Adrenal gland (tissue), 12 donors: ENCODE measurements around the gene CEACAM18. TPM values are rescaled to one million over a fixed set of nuclear protein-coding genes. Genes with fewer than 3 reads are reported as not detected.

Experiments
- DNase-seq, 7 donors: peaks; one replicate each; pipeline ENCODE4 v3.0.0-alpha.2; 2019 to 2020
- H3K27ac ChIP-seq, 5 donors: fragments of 200-600 bp; sonication (generic) in 4 of 5; 1 replicate in 3 of 5; 2 replicates in 2 of 5; pipeline versions ENCODE4 v1.5.1 to v1.8.0; 2016 to 2020; ENCODE audit warnings: mild to moderate bottlenecking in 1 of 5
- H3K27me3 ChIP-seq: fragments of 200-600 bp; 2 replicates; pipeline ENCODE4 v1.8.0; 2021
- H3K36me3 ChIP-seq, 2 donors: fragments of 200-600 bp; replicated peaks in 1 of 2; 1 replicate in 1 of 2; 2 replicates in 1 of 2; pipeline versions ENCODE4 v1.5.1 to v1.8.0; 2018 to 2022
- H3K4me1 ChIP-seq, 2 donors: fragments of 200-600 bp; replicated peaks in 1 of 2; 1 replicate in 1 of 2; 2 replicates in 1 of 2; pipeline versions ENCODE4 v1.5.1 to v1.8.0; 2018 to 2021
- H3K4me3 ChIP-seq, 4 donors: fragments of 200-600 bp; sonication (generic) in 3 of 4; one replicate each; pipeline ENCODE4 v1.5.1; 2016 to 2018
- H3K9me3 ChIP-seq, 3 donors: fragments of 200-600 bp; sonication (generic) in 1 of 3; replicated peaks in 1 of 3; 1 replicate in 2 of 3; 2 replicates in 1 of 3; pipeline versions ENCODE4 v1.5.1 to v1.8.0; 2016 to 2021
- POLR2A ChIP-seq, 2 donors: fragments of 450-650 bp; IDR thresholded peaks; one replicate each; pipeline ENCODE4 v1.6.1; 2017; ENCODE audit warnings: antibody characterized with exemption in 2 of 2, mild to moderate bottlenecking in 2 of 2, moderate library complexity in 1 of 2
- WGBS, 4 donors: extraction: QIAGEN DNeasy Blood & Tissue Kit in 2 of 4; methylation state at CpG; one replicate each; pipeline versions ENCODE4 v1.1.5 to v1.1.7; 2013 to 2017; 5-methylcytosine and 5-hydroxymethylcytosine counted together
- intact Hi-C, 2 donors: fragments of 100-400 bp; cut with DNase I; formaldehyde crosslinking; loops; one replicate each; pipeline versions ENCODE4 v1.14.1 to v1.15.0; 2022 to 2023
- polyA plus RNA-seq, 3 donors: library from polyadenylated mRNA; stranded (reverse); fragments of 200-250 nt in 2 of 3; fragments of 350-450 nt in 1 of 3; fragmentation: Illumina TruSeq in 1 of 3; extraction: RNeasy Lipid Tissue Mini Kit (QIAGEN cat#74804) in 1 of 3; gene quantifications; one replicate each; pipeline ENCODE4 v1.2.3, GENCODE V29; 2013 to 2014
- total RNA-seq, 9 donors: library from RNA; depleted of rRNA in 4 of 9; stranded (reverse); fragments of >200 nt in 4 of 9; fragments of 120-200 nt in 1 of 9; fragmentation: NEBNext Ultra II Directional in 1 of 9; extraction: Animal tissue kit (Norgen Biotek cat#: 25700) in 1 of 9; gene quantifications; one replicate each; pipeline versions ENCODE4 v1.1.0 to v1.2.4, GENCODE V29; 2013 to 2023
- TF ChIP-seq, protein P1 (sequence below), 6 experiments: fragments of 450-650 bp in 4 of 6; fragments of 200-600 bp in 2 of 6; sonication (generic) in 1 of 6; IDR thresholded peaks; 1 replicate in 5 of 6; 2 replicates in 1 of 6; pipeline versions ENCODE4 v1.5.1 to v1.8.0; 2016 to 2021; ENCODE audit warnings: antibody characterized with exemption in 6 of 6, mild to moderate bottlenecking in 2 of 6, moderate library complexity in 1 of 6
- donor health status: healthy with polysubstance abuse.
- donor health status: Bipolar disorder and iron deficiency.
- donor health status: DM: yes; HTN: yes; CAD: no.
- donor health status: DM: no; HTN: no; CAD: no.
- donor health status: DM: no; HTN: no; CAD: no.
- donor health status: DM: yes; HTN: yes; CAD: no.

CEACAM18 gene
- total and polyA plus RNA-seq, 12 donors: not detected

DNA sequence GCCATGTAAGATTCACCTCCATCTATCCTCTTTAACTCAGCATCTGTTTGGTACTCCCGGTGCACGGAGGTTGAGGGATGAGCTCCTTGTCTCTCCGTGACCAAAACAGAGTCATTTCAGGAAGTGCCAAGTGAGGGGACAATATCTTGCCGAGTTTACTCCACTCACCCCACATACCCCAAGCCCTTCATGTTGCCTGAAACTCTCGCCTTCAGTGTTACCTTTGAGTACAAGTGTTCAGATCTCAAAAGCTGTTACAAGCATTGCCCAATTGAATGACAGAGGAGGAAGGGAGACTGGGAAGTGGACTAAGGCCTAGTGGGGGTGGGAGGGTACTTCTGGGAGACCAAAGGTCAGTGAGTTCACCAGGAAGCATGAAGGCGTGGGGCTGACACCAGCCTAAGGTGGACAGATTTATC lies 29.3 kb downstream of the CEACAM18 start:
- 52 to 62% (median 54%) methylated on average over 6 of the region's 6 CpGs for WGBS, 4 donors
- TF ChIP-seq POLR2A (IDR thresholded peaks at IDR 0.05): no peak
- TF ChIP-seq, protein P1, sequence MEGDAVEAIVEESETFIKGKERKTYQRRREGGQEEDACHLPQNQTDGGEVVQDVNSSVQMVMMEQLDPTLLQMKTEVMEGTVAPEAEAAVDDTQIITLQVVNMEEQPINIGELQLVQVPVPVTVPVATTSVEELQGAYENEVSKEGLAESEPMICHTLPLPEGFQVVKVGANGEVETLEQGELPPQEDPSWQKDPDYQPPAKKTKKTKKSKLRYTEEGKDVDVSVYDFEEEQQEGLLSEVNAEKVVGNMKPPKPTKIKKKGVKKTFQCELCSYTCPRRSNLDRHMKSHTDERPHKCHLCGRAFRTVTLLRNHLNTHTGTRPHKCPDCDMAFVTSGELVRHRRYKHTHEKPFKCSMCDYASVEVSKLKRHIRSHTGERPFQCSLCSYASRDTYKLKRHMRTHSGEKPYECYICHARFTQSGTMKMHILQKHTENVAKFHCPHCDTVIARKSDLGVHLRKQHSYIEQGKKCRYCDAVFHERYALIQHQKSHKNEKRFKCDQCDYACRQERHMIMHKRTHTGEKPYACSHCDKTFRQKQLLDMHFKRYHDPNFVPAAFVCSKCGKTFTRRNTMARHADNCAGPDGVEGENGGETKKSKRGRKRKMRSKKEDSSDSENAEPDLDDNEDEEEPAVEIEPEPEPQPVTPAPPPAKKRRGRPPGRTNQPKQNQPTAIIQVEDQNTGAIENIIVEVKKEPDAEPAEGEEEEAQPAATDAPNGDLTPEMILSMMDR (IDR thresholded peaks at IDR 0.05): no peak
- intact Hi-C loops: no loop called here

DNA sequence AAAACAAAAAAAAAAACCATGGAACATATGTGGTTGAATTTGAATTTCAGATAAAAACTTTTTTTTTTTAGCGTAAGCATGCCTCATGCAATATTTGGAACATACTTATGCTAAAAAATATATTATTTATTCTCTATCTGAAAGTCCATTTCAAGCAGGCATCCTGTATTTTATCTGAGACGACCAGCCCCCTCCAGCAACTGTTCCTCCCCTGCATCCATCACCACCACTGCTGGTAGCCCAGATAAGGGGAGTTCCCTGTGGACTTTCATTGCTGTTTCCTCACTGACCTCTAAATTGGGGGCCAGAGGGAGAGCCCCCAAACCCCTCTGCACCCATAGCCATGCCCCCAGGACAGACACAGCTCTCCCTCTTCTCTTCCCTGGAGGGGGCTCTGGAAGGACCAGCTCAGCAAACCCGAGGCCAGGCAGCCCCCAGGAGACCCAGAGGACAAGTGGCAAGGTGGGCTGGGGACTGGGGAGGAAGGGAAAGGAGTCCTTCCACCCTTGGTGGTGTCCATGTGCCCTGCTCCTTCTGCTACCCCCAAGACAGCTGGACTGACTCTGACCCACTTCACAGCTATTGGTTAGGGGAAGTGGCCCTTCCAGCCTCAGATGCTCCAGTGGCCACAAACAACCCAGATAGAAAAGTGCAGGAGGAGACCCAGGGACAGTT lies 29.9 kb downstream of the CEACAM18 start:
- no peak overlapping the region for H3K4me3 ChIP-seq
- H3K9me3 ChIP-seq: no peaks in the 10 kb centered on the region
- H3K27me3 ChIP-seq: no peaks in the 10 kb centered on the region
- TF ChIP-seq POLR2A (IDR thresholded peaks at IDR 0.05): no peak
- TF ChIP-seq, protein P1 (IDR thresholded peaks at IDR 0.05): no peak
- no peak overlapping the region for H3K27ac ChIP-seq
- intact Hi-C loops: no loop called here
- no peaks in the 10 kb centered on the region for H3K4me1 ChIP-seq
- H3K36me3 ChIP-seq: no peaks in the 10 kb centered on the region
- DNase-seq: no peak
- WGBS, 4 donors: 41 to 75% (median 46%) methylated on average over 2 to 3 of the region's 3 CpGs

More for the DNA sequence above, 29.3 kb downstream of the CEACAM18 start:
- DNase-seq: no peak
- H3K27ac ChIP-seq: no peak overlapping the region
- H3K36me3 ChIP-seq: no peaks in the 10 kb centered on the region
- no peaks in the 10 kb centered on the region for H3K4me1 ChIP-seq
- no peaks in the 10 kb centered on the region for H3K9me3 ChIP-seq
- no peaks in the 10 kb centered on the region for H3K27me3 ChIP-seq
- H3K4me3 ChIP-seq: no peak overlapping the region

DNA sequence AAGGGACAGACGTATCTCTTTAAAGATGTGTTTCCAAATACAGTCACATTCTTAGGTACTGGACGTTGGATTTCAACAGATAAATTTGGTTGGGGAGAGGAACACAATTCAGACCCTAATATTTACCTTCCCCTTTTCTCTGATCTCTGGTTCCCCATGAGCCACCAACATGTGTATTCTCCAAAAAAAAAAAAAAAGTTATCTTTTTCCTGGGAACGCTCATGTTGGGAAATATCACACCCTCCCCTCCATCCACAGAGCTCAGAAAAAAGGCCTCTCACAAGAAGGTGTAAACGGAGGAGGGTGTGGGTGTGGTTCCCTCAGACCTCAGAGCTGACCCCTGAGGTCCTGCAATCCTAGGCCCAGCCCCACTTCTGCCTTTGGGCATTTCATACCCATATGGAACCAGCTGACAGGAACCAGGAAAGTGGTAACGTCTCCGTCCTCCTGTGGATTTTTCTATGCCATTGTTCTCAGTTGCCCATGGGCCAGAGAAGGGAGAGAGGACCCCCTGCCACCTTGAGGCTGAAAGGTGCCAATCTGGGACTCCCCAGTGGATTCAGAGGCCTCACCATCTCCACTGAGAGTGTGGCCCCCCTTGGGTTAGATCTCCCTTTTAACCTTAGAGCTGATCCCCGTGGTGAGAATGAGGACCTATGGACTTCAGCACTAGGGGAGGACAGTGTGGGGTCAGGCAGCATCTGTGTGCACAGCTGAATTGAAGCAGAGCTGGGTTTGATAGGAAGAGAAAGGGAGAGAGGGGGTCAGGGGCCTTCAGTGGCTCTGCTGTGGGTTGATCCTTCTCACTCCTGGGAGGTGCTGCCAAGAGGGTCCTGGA lies 31.7 kb downstream of the CEACAM18 start:
- Histone ChIP-seq H3K4me1 (no peaks in the 10 kb centered on the region), H3K4me3 (no peak overlapping the region), H3K36me3 (no peaks in the 10 kb centered on the region), H3K27ac (no peak overlapping the region), H3K9me3 (no peaks in the 10 kb centered on the region), H3K27me3 (no peaks in the 10 kb centered on the region)
- TF ChIP-seq POLR2A (IDR thresholded peaks at IDR 0.05): no peak
- TF ChIP-seq, protein P1 (IDR thresholded peaks at IDR 0.05): no peak
- no peak for DNase-seq
- 31 to 44% (median 40%) methylated on average over 5 to 7 of the region's 7 CpGs for WGBS, 4 donors
- intact Hi-C loops: no loop called here

DNA sequence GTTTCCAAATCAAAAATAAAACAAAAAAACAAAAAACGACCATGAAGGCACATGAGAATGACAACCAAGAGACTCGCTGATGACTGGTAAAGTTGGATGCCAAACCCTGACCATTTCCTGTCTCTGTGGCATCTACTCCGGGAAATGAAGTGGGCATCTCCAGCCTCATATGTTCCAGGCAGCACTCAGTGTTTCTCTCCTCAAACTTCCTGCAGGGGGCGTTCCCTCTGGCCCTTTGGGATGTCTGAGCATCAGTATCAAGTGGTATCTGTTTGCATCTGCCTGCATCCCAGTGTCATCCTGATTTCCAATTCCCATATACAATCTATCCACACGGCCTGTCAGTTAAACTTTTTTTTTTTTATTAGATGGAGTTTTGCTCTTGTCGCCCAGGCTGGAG lies 33.0 kb downstream of the CEACAM18 start:
- DNase-seq: no peak
- Histone ChIP-seq H3K27ac (no peak overlapping the region), H3K9me3 (no peaks in the 10 kb centered on the region), H3K27me3 (no peaks in the 10 kb centered on the region), H3K36me3 (no peaks in the 10 kb centered on the region), H3K4me3 (no peak overlapping the region), H3K4me1 (no peaks in the 10 kb centered on the region)
- TF ChIP-seq POLR2A (IDR thresholded peaks at IDR 0.05): no peak
- TF ChIP-seq, protein P1 (IDR thresholded peaks at IDR 0.05): no peak
- 11 to 16% (median 13%) methylated on average over 6 of the region's 6 CpGs for WGBS, 4 donors
- intact Hi-C loops: no loop called here
